K562 (cell line): ENCODE measurements around the gene MICU1. TPM values are rescaled to one million over a fixed set of nuclear protein-coding genes. Genes with fewer than 3 reads are reported as not detected.

Experiments
- GABPA ChIP-seq: fragments of 200-800 bp; sonication (Bioruptor generic); conservative IDR thresholded peaks from 2 replicates; pipeline ENCODE4 v1.6.1; 2016; ENCODE audit warnings: low read depth, missing genetic modification characterization, missing compliant biosample characterization
- GTF2B ChIP-seq: IDR thresholded peaks from 2 replicates; pipeline ENCODE4 v1.6.1; 2011; ENCODE audit not compliant: insufficient read length; ENCODE audit errors: extremely low read depth
- HNRNPK ChIP-seq: fragments of 200-400 bp; formaldehyde crosslinking; IDR thresholded peaks from one replicate; pipeline ENCODE4 v1.6.1; 2018; ENCODE audit warnings: mild to moderate bottlenecking, low read depth, low read length; ENCODE audit not compliant: poor library complexity, severe bottlenecking
- MAX ChIP-seq: sonication (generic); formaldehyde crosslinking; IDR thresholded peaks from 2 replicates; pipeline ENCODE4 v1.9.0; 2022; ENCODE audit warnings: mild to moderate bottlenecking, missing genetic modification reagents
- POLR2A ChIP-seq: fragments of 450-650 bp; conservative IDR thresholded peaks from 2 replicates; pipeline ENCODE4 v1.6.1; 2016
- RBM34 ChIP-seq: fragments of 200-400 bp; formaldehyde crosslinking; IDR thresholded peaks from 2 replicates; pipeline ENCODE4 v1.6.1; 2018; ENCODE audit warnings: low read length, borderline replicate concordance; ENCODE audit not compliant: insufficient read depth
- RHOXF2B ChIP-seq: fragments of 250-450 bp; sonication (Bioruptor Pico); conservative IDR thresholded peaks from 2 replicates; pipeline ENCODE4 v1.5.1; 2021
- SNRNP70 ChIP-seq: fragments of 200-400 bp; formaldehyde crosslinking; optimal IDR thresholded peaks from 2 replicates; pipeline ENCODE3; 2017; ENCODE audit warnings: low read depth, low read length
- ZNF232 ChIP-seq: sonication (generic); formaldehyde crosslinking; IDR thresholded peaks from 2 replicates; pipeline ENCODE4 v1.8.0; 2022; ENCODE audit warnings: mild to moderate bottlenecking, missing genetic modification reagents
- ZNF561 ChIP-seq: fragments of 450-650 bp; formaldehyde crosslinking; conservative IDR thresholded peaks from 2 replicates; pipeline ENCODE4 v1.4.0; 2020; ENCODE audit warnings: mild to moderate bottlenecking, moderate library complexity
- ZZZ3 ChIP-seq: fragments of 450-650 bp; IDR thresholded peaks from 2 replicates; pipeline ENCODE4 v1.6.1; 2016; ENCODE audit warnings: antibody characterized with exemption, mild to moderate bottlenecking, moderate library complexity
- polyA plus RNA-seq, 8 experiments: library from polyadenylated mRNA; depleted of rRNA in 4 of 8; stranded (reverse) in 5 of 8; unstranded in 3 of 8; fragments of >200 nt; fragmentation: Nextera tagmentation in 2 of 8; fragmentation: Illumina TruSeq in 1 of 8; extraction: Ambion mirVana in 2 of 8; extraction: Trizol in 1 of 8; gene quantifications; 2 replicates each; pipeline versions ENCODE4 v1.2.1 to v1.2.3, GENCODE V29; 2011 to 2014; ENCODE audit warnings: inconsistent platforms in 1 of 8, missing spikeins in 1 of 8
- total RNA-seq, 7 experiments: library from RNA; depleted of rRNA in 6 of 7; stranded (reverse); fragments of >200 nt in 6 of 7; fragmentation: Illumina TruSeq in 2 of 7; extraction: Trizol in 2 of 7; gene quantifications; 2 replicates each; pipeline versions ENCODE4 v1.2.1 to v1.2.3, GENCODE V29; 2011 to 2021; ENCODE audit warnings: low replicate concordance in 1 of 7
- TF ChIP-seq, protein P1 (sequence below), 3 experiments: fragments of 200-800 bp in 1 of 3; fragments of 250-450 bp in 1 of 3; fragments of 450-650 bp in 1 of 3; sonication (Bioruptor Pico) in 1 of 3; sonication (Bioruptor generic) in 1 of 3; formaldehyde crosslinking in 1 of 3; IDR thresholded peaks; 2 replicates each; pipeline versions ENCODE4 v1.6.1 to v1.8.0; 2016 to 2022; ENCODE audit warnings: mild to moderate bottlenecking in 2 of 3, missing genetic modification characterization in 2 of 3, missing compliant biosample characterization in 1 of 3, moderate library complexity in 1 of 3

Gene MICU1
- total and polyA plus RNA-seq, 9 of the 15 experiments (the other 6 are each of a cell fraction or from before 2014, with no cell fraction given): 29.3 to 76.8 (median 48.4) TPM

DNA sequence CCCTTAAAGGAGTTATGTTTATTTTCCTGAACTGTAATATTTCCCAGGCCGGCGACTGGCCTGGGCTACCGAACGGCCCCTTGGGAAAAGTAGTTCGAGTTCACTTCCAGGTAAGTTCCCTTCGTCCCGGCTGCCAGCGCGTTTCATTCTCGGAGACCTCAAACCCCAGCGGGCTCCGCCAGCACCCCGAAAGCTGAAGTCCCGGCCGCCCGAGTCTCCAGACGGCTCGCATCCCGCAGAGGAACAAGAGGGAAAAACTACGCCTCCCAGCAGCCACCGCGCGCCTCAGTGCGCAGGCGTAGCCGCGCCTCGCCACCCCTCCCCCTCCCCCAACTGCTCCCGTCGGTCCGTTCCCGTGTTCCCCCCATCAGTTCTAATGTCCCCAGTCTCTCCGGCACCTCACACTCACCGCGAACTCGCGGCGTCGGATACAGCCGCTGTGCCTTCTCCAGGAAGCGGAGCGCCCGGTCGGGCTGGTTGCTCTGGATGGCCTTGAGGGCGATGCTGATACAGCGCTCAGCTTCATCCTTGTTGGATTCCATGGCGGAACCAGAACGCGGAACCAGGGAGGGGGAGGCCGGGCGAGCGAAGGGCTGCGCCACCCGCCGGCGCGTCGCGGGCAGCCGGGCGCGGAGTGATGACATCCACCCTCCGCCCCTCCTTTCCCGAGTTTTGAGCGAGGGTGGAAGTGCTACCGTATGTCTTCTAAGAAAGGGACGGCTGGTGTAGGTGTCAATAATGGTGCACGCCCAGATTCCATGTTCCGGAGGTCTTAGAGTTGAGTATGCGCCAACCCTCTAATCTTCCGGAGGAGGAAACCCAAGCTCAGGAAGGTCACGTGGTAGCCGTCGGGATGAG is 271.3 kb downstream of the MICU1 start, which contains the start of gene DNAJB12 (continued):
- no peak for TF ChIP-seq HNRNPK
- TF ChIP-seq, protein P1, sequence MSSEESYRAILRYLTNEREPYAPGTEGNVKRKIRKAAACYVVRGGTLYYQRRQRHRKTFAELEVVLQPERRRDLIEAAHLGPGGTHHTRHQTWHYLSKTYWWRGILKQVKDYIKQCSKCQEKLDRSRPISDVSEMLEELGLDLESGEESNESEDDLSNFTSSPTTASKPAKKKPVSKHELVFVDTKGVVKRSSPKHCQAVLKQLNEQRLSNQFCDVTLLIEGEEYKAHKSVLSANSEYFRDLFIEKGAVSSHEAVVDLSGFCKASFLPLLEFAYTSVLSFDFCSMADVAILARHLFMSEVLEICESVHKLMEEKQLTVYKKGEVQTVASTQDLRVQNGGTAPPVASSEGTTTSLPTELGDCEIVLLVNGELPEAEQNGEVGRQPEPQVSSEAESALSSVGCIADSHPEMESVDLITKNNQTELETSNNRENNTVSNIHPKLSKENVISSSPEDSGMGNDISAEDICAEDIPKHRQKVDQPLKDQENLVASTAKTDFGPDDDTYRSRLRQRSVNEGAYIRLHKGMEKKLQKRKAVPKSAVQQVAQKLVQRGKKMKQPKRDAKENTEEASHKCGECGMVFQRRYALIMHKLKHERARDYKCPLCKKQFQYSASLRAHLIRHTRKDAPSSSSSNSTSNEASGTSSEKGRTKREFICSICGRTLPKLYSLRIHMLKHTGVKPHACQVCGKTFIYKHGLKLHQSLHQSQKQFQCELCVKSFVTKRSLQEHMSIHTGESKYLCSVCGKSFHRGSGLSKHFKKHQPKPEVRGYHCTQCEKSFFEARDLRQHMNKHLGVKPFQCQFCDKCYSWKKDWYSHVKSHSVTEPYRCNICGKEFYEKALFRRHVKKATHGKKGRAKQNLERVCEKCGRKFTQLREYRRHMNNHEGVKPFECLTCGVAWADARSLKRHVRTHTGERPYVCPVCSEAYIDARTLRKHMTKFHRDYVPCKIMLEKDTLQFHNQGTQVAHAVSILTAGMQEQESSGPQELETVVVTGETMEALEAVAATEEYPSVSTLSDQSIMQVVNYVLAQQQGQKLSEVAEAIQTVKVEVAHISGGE (CRISPR knock-in tag; IDR thresholded peaks at IDR 0.05): peak; percentile 91 to 98 (median 94); a peak in 5 of 6 replicates
- 0 out of 2 replicates have a peak, but pooled peaks have one; percentile 44 for TF ChIP-seq ZNF232 (CRISPR knock-in tag)
- TF ChIP-seq ZNF561 (CRISPR knock-in tag): no peak
- TF ChIP-seq ZZZ3: peak; percentile 97
- no peak for TF ChIP-seq RBM34
- TF ChIP-seq RHOXF2B (CRISPR knock-in tag): 0 out of 2 replicates have a peak, but pooled peaks have one; percentile 69
- TF ChIP-seq SNRNP70: no peak
- peak; percentile 82; the same call in 1 of the 2 replicates for TF ChIP-seq MAX (CRISPR knock-in tag)
- peak; percentile 99 for TF ChIP-seq POLR2A
- TF ChIP-seq GABPA (tag): peak; percentile 95
- no peak for TF ChIP-seq GTF2B
